ENCODE results near the gene LCMT1.
"Not testable (repeated sequence)": the region's sequence is repeated elsewhere in the genome, so short reads cannot be mapped to it uniquely, and the experiment has no call there.

GRCh38 chr16:25064281-25064680 is 47.3 kb upstream of the LCMT1 start:
- TF ChIP-seq CTCF (IDR thresholded peaks at IDR 0.05; ENCODE audit: poor library complexity, severe bottlenecking); SMC3 (conservative IDR thresholded peaks at IDR 0.05; ENCODE audit: poor library complexity); EP300 (conservative IDR thresholded peaks at IDR 0.05; ENCODE audit: poor library complexity, severe bottlenecking): not testable (repeated sequence)

Data from neural cell (in vitro differentiated cells).